Heart left ventricle (tissue), 16 donors: Measurements from ENCODE around the gene FUS. TPM values are rescaled to one million over a fixed set of nuclear protein-coding genes. Genes with fewer than 3 reads are reported as not detected.
A peak's percentile ranks its signal among the peaks of the same experiment; 100 is the strongest.
"Not testable (repeated sequence)": the region's sequence is repeated elsewhere in the genome, so short reads cannot be mapped to it uniquely, and the experiment has no call there.

Source experiments
- ATAC-seq, 4 donors: fragments of 200-7000 bp; cut with Tn5 transposase; one replicate each; pipeline ENCODE4 v1.9.1; 2020 to 2022; ENCODE audit warnings: moderate library complexity in 4 of 4, mild to moderate bottlenecking in 3 of 4, moderate number of reproducible peaks in 1 of 4
- DNase-seq, 5 donors: peaks; one replicate each; pipeline ENCODE4 v3.0.0-alpha.2; 2020
- H3K27ac ChIP-seq, 12 donors: fragments of 200-600 bp; sonication (generic) in 4 of 12; one replicate each; pipeline versions ENCODE4 v1.5.0 to v1.8.0; 2016 to 2022; ENCODE audit warnings: mild to moderate bottlenecking in 2 of 12
- H3K27me3 ChIP-seq, 9 donors: fragments of 200-600 bp; sonication (generic) in 2 of 9; one replicate each; pipeline versions ENCODE4 v1.5.1 to v1.8.0; 2016 to 2022; ENCODE audit warnings: mild to moderate bottlenecking in 3 of 9
- H3K36me3 ChIP-seq, 9 donors: fragments of 200-600 bp; sonication (generic) in 2 of 9; one replicate each; pipeline versions ENCODE4 v1.5.0 to v1.8.0; 2018 to 2022; ENCODE audit warnings: mild to moderate bottlenecking in 2 of 9
- H3K4me1 ChIP-seq, 12 donors: fragments of 200-600 bp; sonication (generic) in 4 of 12; one replicate each; pipeline versions ENCODE4 v1.5.0 to v1.8.0; 2016 to 2022; ENCODE audit warnings: mild to moderate bottlenecking in 3 of 12
- H3K4me3 ChIP-seq, 12 donors: fragments of 200-600 bp; sonication (generic) in 4 of 12; one replicate each; pipeline versions ENCODE4 v1.5.0 to v1.8.0; 2017 to 2022; ENCODE audit warnings: mild to moderate bottlenecking in 9 of 12, moderate library complexity in 4 of 12
- H3K9me3 ChIP-seq, 12 donors: fragments of 200-600 bp; sonication (generic) in 4 of 12; one replicate each; pipeline versions ENCODE4 v1.5.0 to v1.8.0; 2016 to 2022; ENCODE audit warnings: mild to moderate bottlenecking in 1 of 12
- CTCF ChIP-seq, 12 donors: fragments of 200-600 bp; sonication (generic) in 4 of 12; IDR thresholded peaks; one replicate each; pipeline versions ENCODE4 v1.5.0 to v1.8.0; 2018 to 2022; ENCODE audit warnings: antibody characterized with exemption in 12 of 12, mild to moderate bottlenecking in 5 of 12
- POLR2A ChIP-seq, 2 donors: fragments of 450-650 bp; IDR thresholded peaks; one replicate each; pipeline ENCODE4 v1.6.1; 2017; ENCODE audit warnings: antibody characterized with exemption in 2 of 2, mild to moderate bottlenecking in 2 of 2, moderate library complexity in 2 of 2
- WGBS, 4 donors: extraction: QIAGEN DNeasy Blood & Tissue Kit in 2 of 4; methylation state at CpG; one replicate each; pipeline versions ENCODE4 v1.1.5 to v1.1.7; 2013 to 2018; 5-methylcytosine and 5-hydroxymethylcytosine counted together
- intact Hi-C, 10 donors: fragments of 100-400 bp; cut with DNase I; formaldehyde crosslinking; loops; one replicate each; pipeline versions ENCODE4 v1.11.1 to v1.14.2; 2022
- polyA plus RNA-seq, 2 donors: library from polyadenylated mRNA; stranded (reverse); fragments of 200-250 nt; gene quantifications; one replicate each; pipeline ENCODE4 v1.2.3, GENCODE V29; 2013
- total RNA-seq, 9 donors: library from RNA; depleted of rRNA in 2 of 9; stranded (reverse); fragments of >200 nt in 2 of 9; fragmentation: NEBNext Ultra II Directional in 3 of 9; extraction: Animal tissue kit (Norgen Biotek cat#: 25700) in 3 of 9; gene quantifications; one replicate each; pipeline versions ENCODE4 v1.1.0 to v1.2.4, GENCODE V29; 2016 to 2023
- donor health status: ischemic (EF 13 %, LVEDD 7.1; RV severe dilation, severe dysfunction).
- donor health status: healthy with polysubstance abuse.
- donor health status: DM: no; HTN: yes; CAD: no.
- donor health status: DM: no; HTN: no; CAD: no.
- donor health status: ischemic (EF 25% LVEDD 6.9; RV normal size, moderate dysfunction).
- donor health status: ischemic (EF 25% LVEDD 5.7; RV mildly dilated, moderate dysfunction).
- donor health status: healthy.
- donor health status: DM: yes; HTN: yes; CAD: no.
- donor health status: ischemic (EF 35%, LVEDD 5.7; RV mildly dilated, moderate dysfunction).
- donor health status: nonischemic (EF 11% LVEDD 7.7; RV severe dilation, severe dysfunction).
- donor health status: DM: yes; HTN: yes; CAD: no.
- donor health status: PGD.
- donor health status: ischemic (EF 29% LVEDD 5.4; RV normal size, mild dysfunction).
- donor health status: nonischemic (EF 23%, LVEDD 6.1; RV moderate dilation, normal function).

The FUS gene
- total and polyA plus RNA-seq, 11 donors = 20.3 to 213 (median 127) TPM

- Histone ChIP-seq H3K4me1 (peaks cover 3 to 39% (median 27%) of the 10 kb centered on the region in 12 donors), H3K9me3 (no peaks in the 10 kb centered on the region), H3K4me3 (peak overlapping the region; percentile 18 to 67 (median 55)), H3K36me3 (no peaks in the 10 kb centered on the region), H3K27me3 (peaks cover 0 to 4% (median 0%) of the 10 kb centered on the region in 9 donors), H3K27ac (peak overlapping the region in 11 of 12 donors; percentile 75 to 91 (median 82))
- TF ChIP-seq POLR2A (IDR thresholded peaks at IDR 0.05) (peak in 1 of 2 donors; percentile 44), CTCF (IDR thresholded peaks at IDR 0.05) (peak; percentile 80 to 99 (median 96))
- DNase-seq = peak; percentile 99
- intact Hi-C loops = loop anchor here (1.0 to 10.0 kb wide), 16 partner anchors 24 to 302 kb away; partner anchors contain the start of genes HSD3B7 (in 6 of the 10), BCKDK (in 4 of the 10), STX4 (in 3 of the 10) and VKORC1 (in 3 of the 10)
- peak; percentile 98 to 99 (median 98) for ATAC-seq
- WGBS, 4 donors = 2 to 4% (median 3%) methylated on average over 41 to 89 of the region's 89 CpGs
These were observed 37.6 kb upstream of the FUS start for GRCh38 chr16:31142109-31143010.

- peak overlapping the region; percentile 18 to 67 (median 55) for H3K4me3 ChIP-seq
- peak overlapping the region in 10 of 12 donors; percentile 43 to 91 (median 78) for H3K27ac ChIP-seq
- peak in 1 of 5 donors; percentile 21 for DNase-seq
- ATAC-seq = no peak
- H3K9me3 ChIP-seq = no peaks in the 10 kb centered on the region
- WGBS, 4 donors = 56 to 73% (median 61%) methylated on average over 14 to 22 of the region's 22 CpGs
- H3K36me3 ChIP-seq = no peaks in the 10 kb centered on the region
- peaks cover 0 to 12% (median 4%) of the 10 kb centered on the region in 9 donors for H3K27me3 ChIP-seq
- no peak for TF ChIP-seq POLR2A (IDR thresholded peaks at IDR 0.05)
- TF ChIP-seq CTCF (IDR thresholded peaks at IDR 0.05) = no peak
- intact Hi-C loops = loop anchor here (2.0 to 10.0 kb wide), 11 partner anchors 34 to 302 kb away; partner anchors contain the start of genes HSD3B7 (in 6 of the 10), BCKDK (in 4 of the 10), SETD1A (in 1 of the 10) and STX4 (in 1 of the 10)
- peaks cover 3 to 41% (median 26%) of the 10 kb centered on the region in 12 donors for H3K4me1 ChIP-seq
These were observed 36.8 kb upstream of the FUS start for GRCh38 chr16:31143011-31143693.

- Histone ChIP-seq H3K27me3 (peaks cover 0 to 15% (median 7%) of the 10 kb centered on the region in 9 donors), H3K27ac (no peak overlapping the region), H3K4me3 (no peak overlapping the region), H3K9me3 (no peaks in the 10 kb centered on the region), H3K36me3 (no peaks in the 10 kb centered on the region), H3K4me1 (peaks cover 3 to 39% (median 22%) of the 10 kb centered on the region in 12 donors)
- DNase-seq = no peak
- WGBS, 4 donors = 84 to 94% (median 89%) methylated on average over 5 to 8 of the region's 8 CpGs
- no peak for ATAC-seq
- intact Hi-C loops = loop anchor here (2.0 to 10.0 kb wide), 11 partner anchors 35 to 301 kb away; partner anchors contain the start of genes HSD3B7 (in 6 of the 10), BCKDK (in 4 of the 10), SETD1A (in 1 of the 10) and STX4 (in 1 of the 10)
- TF ChIP-seq POLR2A (IDR thresholded peaks at IDR 0.05) (no peak), CTCF (IDR thresholded peaks at IDR 0.05) (no peak)
These were observed 36.2 kb upstream of the FUS start for GRCh38 chr16:31143694-31144148.

GRCh38 chr16:31144418-31144817 lies 35.5 kb upstream of the FUS start:
- H3K4me1 ChIP-seq = peaks cover 3 to 37% (median 15%) of the 10 kb centered on the region in 12 donors
- WGBS, 4 donors = 86 to 91% (median 89%) methylated on average over 7 of the region's 7 CpGs
- H3K9me3 ChIP-seq, H3K4me3 ChIP-seq, H3K27ac ChIP-seq, DNase-seq, ATAC-seq, H3K36me3 ChIP-seq: not testable (repeated sequence)
- peaks cover 0 to 15% (median 7%) of the 10 kb centered on the region in 9 donors for H3K27me3 ChIP-seq
- intact Hi-C loops = loop anchor here in 9 of 10 donors (5.0 to 10.0 kb wide), 7 partner anchors 37 to 300 kb away; partner anchors contain the start of genes HSD3B7 (in 4 of the 9), BCKDK (in 3 of the 9), SETD1A (in 1 of the 9) and STX4 (in 1 of the 9)
